Measurements from ENCODE around the gene DPF1. TPM values are rescaled to one million over a fixed set of nuclear protein-coding genes. Genes with fewer than 3 reads are reported as not detected.

Gene DPF1
- total and polyA plus RNA-seq, 2 experiments from 2014 or later: 1.2 to 2.7 TPM

DNA sequence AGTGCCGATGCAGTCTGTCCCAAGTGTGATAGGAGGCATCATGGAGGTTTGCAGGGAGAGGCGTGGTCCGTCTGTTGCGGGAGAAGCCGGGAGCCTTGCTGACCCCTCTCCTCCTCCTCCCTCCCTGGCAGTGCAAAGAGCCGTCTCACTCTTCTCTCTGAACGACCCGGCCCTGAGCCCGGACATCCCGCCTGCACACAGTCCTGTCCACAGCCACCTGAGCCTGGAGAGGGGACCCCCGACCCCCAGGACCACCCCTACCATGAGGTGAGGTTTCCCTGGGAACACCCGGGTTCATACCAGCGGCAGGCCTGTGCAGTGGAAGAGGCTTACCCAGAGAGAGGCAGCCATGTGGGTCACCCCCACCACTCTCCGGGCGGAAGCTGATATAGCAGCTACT lies 22.3 kb downstream of the DPF1 start:
- Histone ChIP-seq H4K20me1 (ENCODE audit: insufficient read depth, poor library complexity, severe bottlenecking) (no peaks in the 10 kb centered on the region), H3K4me2 (no peak overlapping the region), H3K4me3 (no peak overlapping the region), H2AFZ (no peak overlapping the region), H3K36me3 (replicated peaks; ENCODE audit: insufficient read depth, low read depth) (no peaks in the 10 kb centered on the region), H3K9me3 (ENCODE audit: low read depth) (no peaks in the 10 kb centered on the region), H3K4me1 (ENCODE audit: insufficient read depth) (no peaks in the 10 kb centered on the region), H3K27ac (no peak overlapping the region), H3K79me2 (no peaks in the 10 kb centered on the region), H3K9me2 (replicated peaks; ENCODE audit: insufficient read depth) (no peaks in the 10 kb centered on the region), H3K27me3 (no peaks in the 10 kb centered on the region)
- 93% methylated on average over 15 of the region's 15 CpGs for WGBS (ENCODE audit: low lambda C conversion rate, missing lambda C conversion rate)
- no peak for DNase-seq (ENCODE audit: low spot score)
- TF ChIP-seq EZH2phosphoT487 (IDR thresholded peaks at IDR 0.05; ENCODE audit: low read depth, severe bottlenecking, unreplicated experiment): no peak
- TF ChIP-seq, protein P1, sequence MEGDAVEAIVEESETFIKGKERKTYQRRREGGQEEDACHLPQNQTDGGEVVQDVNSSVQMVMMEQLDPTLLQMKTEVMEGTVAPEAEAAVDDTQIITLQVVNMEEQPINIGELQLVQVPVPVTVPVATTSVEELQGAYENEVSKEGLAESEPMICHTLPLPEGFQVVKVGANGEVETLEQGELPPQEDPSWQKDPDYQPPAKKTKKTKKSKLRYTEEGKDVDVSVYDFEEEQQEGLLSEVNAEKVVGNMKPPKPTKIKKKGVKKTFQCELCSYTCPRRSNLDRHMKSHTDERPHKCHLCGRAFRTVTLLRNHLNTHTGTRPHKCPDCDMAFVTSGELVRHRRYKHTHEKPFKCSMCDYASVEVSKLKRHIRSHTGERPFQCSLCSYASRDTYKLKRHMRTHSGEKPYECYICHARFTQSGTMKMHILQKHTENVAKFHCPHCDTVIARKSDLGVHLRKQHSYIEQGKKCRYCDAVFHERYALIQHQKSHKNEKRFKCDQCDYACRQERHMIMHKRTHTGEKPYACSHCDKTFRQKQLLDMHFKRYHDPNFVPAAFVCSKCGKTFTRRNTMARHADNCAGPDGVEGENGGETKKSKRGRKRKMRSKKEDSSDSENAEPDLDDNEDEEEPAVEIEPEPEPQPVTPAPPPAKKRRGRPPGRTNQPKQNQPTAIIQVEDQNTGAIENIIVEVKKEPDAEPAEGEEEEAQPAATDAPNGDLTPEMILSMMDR (IDR thresholded peaks at IDR 0.05; ENCODE audit: poor library complexity): no peak
- no peak for TF ChIP-seq EZH2 (IDR thresholded peaks at IDR 0.05; ENCODE audit: borderline replicate concordance)

DNA sequence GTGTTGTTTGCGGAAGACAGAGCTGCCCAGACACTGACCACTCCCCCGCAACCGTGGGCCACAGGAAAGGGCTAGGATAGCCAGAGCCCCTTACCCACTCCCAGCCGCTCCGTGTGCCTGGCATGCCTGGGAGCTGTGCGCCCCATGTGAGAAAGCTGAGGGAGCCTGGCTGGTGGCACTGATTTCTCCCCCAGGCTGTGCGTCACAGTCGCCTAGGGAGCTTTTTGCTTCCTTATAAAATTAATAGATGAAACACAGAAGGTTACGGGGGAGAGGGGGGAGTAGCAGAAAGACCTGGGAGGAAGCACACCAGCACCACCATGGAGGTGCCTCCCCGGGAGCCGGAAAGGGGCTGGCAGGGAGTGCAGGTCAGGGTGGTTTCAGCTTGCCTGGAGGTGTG lies 24.7 kb downstream of the DPF1 start:
- Histone ChIP-seq H3K27me3 (no peaks in the 10 kb centered on the region), H3K9me2 (replicated peaks; ENCODE audit: insufficient read depth) (no peaks in the 10 kb centered on the region), H3K79me2 (no peaks in the 10 kb centered on the region), H3K27ac (no peak overlapping the region), H3K4me3 (no peak overlapping the region), H2AFZ (no peak overlapping the region), H3K36me3 (replicated peaks; ENCODE audit: insufficient read depth, low read depth) (no peaks in the 10 kb centered on the region), H3K9me3 (ENCODE audit: low read depth) (no peaks in the 10 kb centered on the region), H4K20me1 (ENCODE audit: insufficient read depth, poor library complexity, severe bottlenecking) (no peaks in the 10 kb centered on the region), H3K4me2 (no peak overlapping the region), H3K4me1 (ENCODE audit: insufficient read depth) (no peaks in the 10 kb centered on the region)
- TF ChIP-seq EZH2 (IDR thresholded peaks at IDR 0.05; ENCODE audit: borderline replicate concordance) (no peak), EZH2phosphoT487 (IDR thresholded peaks at IDR 0.05; ENCODE audit: low read depth, severe bottlenecking, unreplicated experiment) (no peak)
- TF ChIP-seq, protein P1 (IDR thresholded peaks at IDR 0.05; ENCODE audit: poor library complexity): no peak
- no peak for DNase-seq (ENCODE audit: low spot score)
- 89% methylated on average over 11 of the region's 11 CpGs for WGBS (ENCODE audit: low lambda C conversion rate, missing lambda C conversion rate)

DNA sequence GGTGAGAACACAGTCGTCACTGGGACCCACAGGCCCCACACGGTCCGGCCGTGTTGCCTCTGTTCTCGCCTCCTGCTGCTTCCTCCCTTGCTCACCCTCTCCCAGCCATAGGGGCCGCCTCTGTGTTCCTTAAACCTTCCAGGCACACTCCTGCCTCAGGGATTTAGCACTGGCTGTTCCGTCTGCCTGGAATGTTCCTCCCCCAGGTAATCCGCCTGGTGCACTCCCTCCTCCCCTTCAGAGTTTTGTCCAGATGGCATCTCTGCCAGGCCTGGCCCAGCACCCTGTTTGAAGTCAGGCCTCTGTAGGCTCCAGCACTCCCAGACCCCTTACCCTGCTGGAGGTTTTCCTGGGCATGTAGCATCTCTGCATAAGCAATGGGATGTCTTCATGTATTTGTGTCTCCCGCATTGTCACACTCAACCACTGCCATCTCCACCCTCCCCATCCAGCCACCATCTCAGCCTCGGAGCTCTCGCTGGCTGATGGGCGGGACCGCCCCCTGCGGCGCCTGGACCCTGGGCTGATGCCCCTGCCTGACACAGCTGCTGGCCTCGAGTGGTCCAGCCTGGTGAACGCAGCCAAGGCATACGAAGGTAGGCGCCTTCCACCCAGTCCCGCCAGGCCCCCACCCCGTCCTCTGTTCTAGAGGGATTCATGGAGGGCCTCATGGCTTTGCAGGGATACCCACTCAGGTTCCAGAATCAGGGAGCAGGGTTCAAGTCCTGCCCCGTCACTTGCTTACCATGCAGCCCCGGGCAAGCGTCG lies 25.9 kb downstream of the DPF1 start:
- H3K36me3 ChIP-seq (replicated peaks; ENCODE audit: insufficient read depth, low read depth): no peaks in the 10 kb centered on the region

More for the DNA sequence above, 25.9 kb downstream of the DPF1 start:
- TF ChIP-seq, protein P1 (IDR thresholded peaks at IDR 0.05; ENCODE audit: poor library complexity): no peak
- no peak for TF ChIP-seq EZH2phosphoT487 (IDR thresholded peaks at IDR 0.05; ENCODE audit: low read depth, severe bottlenecking, unreplicated experiment)
- TF ChIP-seq EZH2 (IDR thresholded peaks at IDR 0.05; ENCODE audit: borderline replicate concordance): no peak
- H3K4me1 ChIP-seq (ENCODE audit: insufficient read depth): no peaks in the 10 kb centered on the region
- no peak overlapping the region for H3K4me3 ChIP-seq
- no peaks in the 10 kb centered on the region for H3K79me2 ChIP-seq
- no peak overlapping the region for H3K27ac ChIP-seq
- H2AFZ ChIP-seq: no peak overlapping the region
- DNase-seq (ENCODE audit: low spot score): no peak
- H3K9me2 ChIP-seq (replicated peaks; ENCODE audit: insufficient read depth): no peaks in the 10 kb centered on the region
- no peak overlapping the region for H3K4me2 ChIP-seq
- 95% methylated on average over 24 of the region's 25 CpGs for WGBS (ENCODE audit: low lambda C conversion rate, missing lambda C conversion rate)
- H3K27me3 ChIP-seq: no peaks in the 10 kb centered on the region
- H4K20me1 ChIP-seq (ENCODE audit: insufficient read depth, poor library complexity, severe bottlenecking): no peaks in the 10 kb centered on the region
- H3K9me3 ChIP-seq (ENCODE audit: low read depth): no peaks in the 10 kb centered on the region
